Embryonic facial prominence (tissue), 1 donor: ENCODE measurements around the gene MICU1.
"Not testable (repeated sequence)": the region's sequence is repeated elsewhere in the genome, so short reads cannot be mapped to it uniquely, and the experiment has no call there.

Experiments used
- DNase-seq: peaks from one replicate; pipeline ENCODE4 v3.0.0-alpha.2; 2016; ENCODE audit errors: extremely low spot score

MICU1 gene

DNA sequence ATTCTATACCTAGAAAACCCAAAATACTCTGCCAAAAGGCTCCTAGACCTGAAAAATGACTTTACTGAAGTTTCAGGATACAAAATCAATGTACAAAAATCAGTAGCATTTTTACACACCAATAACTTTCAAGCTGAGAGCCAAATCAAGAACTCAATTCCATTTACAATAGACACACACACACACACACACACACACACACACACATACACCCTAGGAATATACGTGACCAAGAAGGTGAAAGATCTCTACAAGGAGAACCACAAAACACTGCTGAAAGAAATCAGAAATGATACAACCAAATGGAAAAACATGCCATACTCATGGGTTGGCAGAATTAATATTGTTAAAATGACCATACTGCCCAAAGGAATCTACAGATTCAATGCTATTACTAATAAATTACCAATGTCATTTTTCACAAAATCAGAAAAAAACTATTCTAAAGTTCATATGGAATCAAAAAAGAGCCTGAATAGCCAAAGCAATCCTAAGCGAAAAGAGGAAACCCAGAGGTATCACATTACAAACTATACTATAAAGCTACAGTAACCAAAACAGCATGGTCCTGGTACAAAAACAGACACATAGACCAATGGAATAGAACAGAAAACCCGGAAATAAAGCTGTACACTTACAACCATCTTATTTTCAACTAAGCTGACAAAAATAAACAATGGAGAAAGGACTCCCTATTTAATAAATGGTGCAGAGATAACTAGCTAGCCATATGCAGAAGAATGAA is 122.0 kb downstream of the MICU1 start:
- no peak for DNase-seq

DNA sequence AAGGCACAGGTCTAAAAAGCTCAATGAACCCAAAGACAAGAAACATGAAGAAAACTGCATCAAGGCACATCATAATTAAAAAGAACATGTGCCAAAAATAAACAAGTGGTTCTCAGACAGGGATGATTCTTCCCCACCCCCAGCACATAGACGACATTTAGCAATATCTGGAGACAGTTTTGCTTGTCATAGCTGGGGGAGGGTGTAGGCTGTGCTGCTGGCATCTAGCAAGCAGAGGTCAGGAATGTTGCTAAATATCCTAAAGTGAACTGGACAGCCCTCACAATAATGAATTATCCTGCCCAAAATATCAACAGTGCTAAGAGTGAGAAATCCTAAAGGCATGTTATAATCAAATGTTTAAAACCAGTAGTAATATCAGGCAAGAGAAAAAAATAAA is 122.6 kb downstream of the MICU1 start:
- no peak for DNase-seq

- no peak for DNase-seq
Measured at GRCh38 chr10:72502581-72502980, 123.3 kb downstream of the MICU1 start.

- no peak for DNase-seq
Measured at GRCh38 chr10:72499701-72500100, 126.2 kb downstream of the MICU1 start.

GRCh38 chr10:72490951-72491350 is 134.9 kb downstream of the MICU1 start:
- no peak for DNase-seq

- DNase-seq, result no peak
Measured at GRCh38 chr10:72487521-72487920, 138.4 kb downstream of the MICU1 start.

GRCh38 chr10:72487116-72487515 is 138.8 kb downstream of the MICU1 start:
- DNase-seq, result no peak

DNA sequence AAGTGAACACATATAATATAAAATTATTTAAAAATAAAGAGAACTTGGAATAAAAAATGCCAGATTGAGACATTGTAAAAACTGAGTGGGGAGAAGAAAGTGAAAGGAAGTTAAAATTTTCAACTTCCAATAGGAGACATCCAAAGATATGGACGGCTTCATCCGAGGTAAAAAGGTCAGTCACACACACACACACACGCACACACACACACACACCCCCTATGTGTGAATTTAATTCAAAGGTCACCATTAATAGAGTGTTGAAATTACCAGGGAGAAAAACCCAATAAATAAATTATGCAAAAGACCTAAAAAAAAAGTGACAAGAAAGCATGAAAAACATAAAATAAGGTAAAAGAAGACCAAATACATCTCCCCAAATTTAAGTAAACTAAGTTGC is 140.2 kb downstream of the MICU1 start:
- no peak for DNase-seq

- no peak for DNase-seq
Measured at GRCh38 chr10:72484521-72484920, 141.4 kb downstream of the MICU1 start.

- no peak for DNase-seq
Measured at GRCh38 chr10:72483471-72483870, 142.4 kb downstream of the MICU1 start.

DNA sequence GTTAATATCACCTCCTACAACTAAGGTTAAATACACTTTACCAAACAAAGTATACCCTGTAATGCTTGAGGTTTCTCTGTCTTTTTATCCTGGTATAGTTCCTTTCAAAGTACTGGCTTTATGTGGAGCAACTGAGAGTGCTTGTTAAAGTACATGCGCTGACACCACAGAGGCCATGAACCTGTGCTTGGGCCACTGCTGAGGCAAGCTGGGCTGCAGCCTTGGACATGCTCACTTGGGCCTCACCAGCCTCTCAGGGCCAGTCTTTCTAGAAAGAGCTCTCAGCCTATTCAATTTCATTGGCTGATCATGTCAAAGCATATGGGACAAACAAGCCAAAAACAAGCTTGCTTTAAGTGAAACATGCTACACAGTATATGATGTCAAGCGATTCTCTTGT is 145.0 kb downstream of the MICU1 start:
- DNase-seq, result no peak

- no peak for DNase-seq
Measured at GRCh38 chr10:72477463-72477862, 148.4 kb downstream of the MICU1 start.

- DNase-seq, result no peak
Measured at GRCh38 chr10:72472306-72472705, 153.6 kb downstream of the MICU1 start.

DNA sequence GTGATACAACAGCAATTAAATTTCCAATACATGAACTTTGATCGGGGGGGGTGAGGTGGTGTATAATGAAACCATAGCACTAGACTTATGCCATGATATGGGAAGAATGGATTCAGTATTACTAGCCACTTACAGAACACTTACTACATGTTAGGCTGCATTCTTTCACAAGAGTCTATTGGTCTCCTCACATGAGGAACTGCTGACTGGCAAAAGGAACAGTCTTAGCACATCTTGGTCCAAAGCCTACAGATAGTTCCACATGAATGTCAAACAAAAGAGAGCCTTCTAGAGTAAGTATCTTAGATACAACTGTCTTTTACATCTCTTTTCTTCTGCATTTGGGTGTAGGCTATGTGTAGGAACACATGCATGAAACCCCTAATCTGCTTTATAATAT is 155.2 kb downstream of the MICU1 start:
- DNase-seq, result no peak

- DNase-seq, result not testable (repeated sequence)
Measured at GRCh38 chr10:72467064-72467463, 158.8 kb downstream of the MICU1 start.

DNA sequence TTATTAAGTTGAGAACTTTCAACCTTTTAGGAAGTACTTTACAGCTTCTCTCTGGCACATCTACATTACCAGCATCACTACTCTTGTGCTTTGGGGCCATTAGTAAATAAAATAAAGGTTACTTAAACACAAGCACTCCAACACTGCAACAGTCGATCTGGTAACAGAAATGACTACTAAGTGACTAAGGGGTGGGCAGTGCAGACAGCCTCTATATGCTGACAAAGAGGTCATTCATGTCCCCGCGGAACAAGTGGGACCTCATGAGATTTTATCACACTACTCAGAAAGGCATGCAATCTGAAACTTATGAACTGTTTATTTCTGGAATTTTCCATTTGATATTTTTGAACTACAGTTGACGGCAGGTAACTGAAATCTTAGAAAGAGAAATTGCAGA is 159.9 kb downstream of the MICU1 start:
- no peak for DNase-seq

DNA sequence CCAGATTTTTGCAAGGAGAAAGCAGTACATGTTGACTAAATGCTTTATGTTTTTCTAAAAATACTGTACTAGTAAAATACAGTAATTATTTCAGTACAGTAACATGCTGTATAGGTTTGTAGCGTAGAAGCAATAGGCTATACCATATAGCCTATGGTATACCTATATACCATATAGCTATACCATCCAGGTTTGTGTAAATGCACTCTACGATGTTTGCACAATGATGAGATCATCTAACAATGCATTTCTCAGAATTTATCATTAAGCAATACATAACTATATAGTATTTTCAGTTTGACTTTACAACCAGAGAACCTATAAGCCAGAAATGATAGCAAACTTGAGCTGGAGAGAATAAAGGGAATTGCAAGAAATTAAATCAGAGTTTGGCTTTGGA is 161.4 kb downstream of the MICU1 start:
- no peak for DNase-seq

DNA sequence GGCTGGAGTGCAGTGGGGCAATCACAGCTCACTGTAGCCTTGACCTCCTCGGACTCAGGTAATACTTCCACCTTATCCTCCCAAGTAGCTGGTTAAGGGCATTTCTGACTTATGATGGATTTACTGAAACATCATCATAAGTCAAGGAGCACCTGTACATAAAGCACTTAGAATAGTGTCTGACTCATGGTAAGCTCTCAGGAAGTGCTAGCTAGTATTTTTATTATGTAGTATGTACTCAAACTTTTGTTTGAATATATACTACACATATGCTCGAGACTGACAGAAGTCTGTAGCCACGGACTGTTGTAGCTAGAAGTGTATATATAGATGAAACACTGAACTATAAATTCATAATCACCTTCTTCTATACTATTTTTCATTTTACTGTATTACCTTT is 163.6 kb downstream of the MICU1 start:
- no peak for DNase-seq

GRCh38 chr10:72461085-72461484 is 164.8 kb downstream of the MICU1 start:
- no peak for DNase-seq

DNA sequence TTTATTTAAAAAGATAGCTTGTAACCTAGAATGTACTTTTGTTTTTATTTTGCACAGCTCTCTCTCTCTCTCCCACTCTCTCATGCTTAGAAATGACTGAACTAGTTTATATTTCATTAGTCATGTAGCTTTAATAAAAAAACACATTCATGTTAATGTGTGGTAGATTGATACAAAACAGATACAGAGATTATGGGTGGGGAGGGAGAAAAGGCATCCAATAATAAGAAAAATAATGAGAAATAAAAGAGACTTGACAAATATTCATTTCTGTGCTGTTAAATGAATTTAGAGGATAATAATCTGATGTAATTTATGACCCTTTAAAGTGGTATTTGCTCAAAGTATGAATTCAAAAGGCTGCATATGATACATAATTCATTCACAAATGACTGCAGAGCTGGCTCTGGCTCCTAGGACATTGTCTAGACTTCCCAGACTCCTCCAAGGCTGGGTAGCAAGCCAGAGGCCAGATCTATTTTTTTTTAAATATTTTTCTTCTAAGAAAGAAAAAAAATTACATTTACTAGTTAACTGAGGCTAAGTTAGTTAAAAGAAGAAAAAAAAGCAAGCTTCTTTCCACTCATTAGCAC is 165.5 kb downstream of the MICU1 start:
- no peak for DNase-seq

GRCh38 chr10:72459301-72459700 is 166.6 kb downstream of the MICU1 start:
- DNase-seq, result no peak

- no peak for DNase-seq
Measured at GRCh38 chr10:72455889-72456595, 169.8 kb downstream of the MICU1 start.

GRCh38 chr10:72449941-72450441 is 175.9 kb downstream of the MICU1 start:
- no peak for DNase-seq
